Measurements from ENCODE around the gene SPAG4. TPM values are rescaled to one million over a fixed set of nuclear protein-coding genes. Genes with fewer than 3 reads are reported as not detected.

SPAG4 gene
- total RNA-seq, 4 donors from 2014 or later: 2.3 to 6.6 (median 5.5) TPM

DNA sequence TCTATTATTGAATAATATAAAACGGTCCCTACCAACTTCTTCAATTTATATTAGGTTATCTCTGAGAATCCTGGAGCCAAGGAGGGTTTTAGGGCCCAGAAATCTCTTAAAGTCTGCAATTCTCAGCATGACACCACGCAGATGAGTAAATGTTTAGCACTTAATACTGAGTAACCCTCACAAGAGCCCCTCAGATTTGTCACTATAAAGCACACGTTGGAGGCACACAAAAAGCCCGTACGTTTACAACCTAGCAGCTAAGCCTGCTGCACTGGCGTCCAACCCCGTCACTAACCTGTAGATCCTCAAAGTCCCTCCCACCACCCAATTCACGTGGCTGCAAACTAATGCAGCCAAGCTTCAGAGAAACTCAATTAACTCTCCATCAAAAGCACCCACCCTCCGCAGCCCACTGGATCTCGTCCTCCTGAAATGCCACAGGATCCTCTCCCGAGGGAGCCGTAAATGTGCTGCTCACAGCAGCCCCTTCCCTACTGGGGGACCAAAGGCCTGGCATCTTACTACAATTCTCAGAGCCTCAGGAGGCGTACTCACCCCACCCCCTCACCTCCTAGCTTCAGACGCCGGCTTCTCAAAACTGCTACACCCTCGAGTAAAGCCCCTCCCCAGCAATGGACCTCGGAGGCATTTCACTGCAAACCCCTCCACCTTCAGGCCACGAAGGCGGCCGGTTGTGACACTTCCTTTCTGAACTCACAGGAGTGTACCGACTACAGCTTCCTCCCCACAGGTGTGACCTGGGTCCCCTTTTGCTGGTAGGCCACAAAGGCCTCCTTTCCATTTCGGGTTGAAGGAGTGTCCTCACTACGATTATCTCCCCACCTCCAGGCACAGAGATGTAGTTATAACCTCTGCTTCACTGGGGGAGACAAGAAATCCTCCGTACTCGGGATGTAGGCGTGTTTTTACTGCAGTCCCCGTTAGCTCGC, 48.2 kb downstream of the SPAG4 start:
- WGBS, 2 donors: 0 to 1% methylated on average over 19 to 28 of the region's 28 CpGs
- peak; percentile 45 to 51 for DNase-seq
- Histone ChIP-seq H3K36me3 (no peaks in the 10 kb centered on the region), H3K4me3 (replicated peaks in 1 of 3) (peak overlapping the region; percentile 25 to 86 (median 77)), H3K9me3 (no peaks in the 10 kb centered on the region), H3K27ac (peak overlapping the region; percentile 97 to 100 (median 98)), H3K27me3 (no peaks in the 10 kb centered on the region), H3K4me1 (peaks cover 33 to 34% of the 10 kb centered on the region in 2 donors)
- TF ChIP-seq POLR2A (IDR thresholded peaks at IDR 0.05): no peak
- TF ChIP-seq, protein P1, sequence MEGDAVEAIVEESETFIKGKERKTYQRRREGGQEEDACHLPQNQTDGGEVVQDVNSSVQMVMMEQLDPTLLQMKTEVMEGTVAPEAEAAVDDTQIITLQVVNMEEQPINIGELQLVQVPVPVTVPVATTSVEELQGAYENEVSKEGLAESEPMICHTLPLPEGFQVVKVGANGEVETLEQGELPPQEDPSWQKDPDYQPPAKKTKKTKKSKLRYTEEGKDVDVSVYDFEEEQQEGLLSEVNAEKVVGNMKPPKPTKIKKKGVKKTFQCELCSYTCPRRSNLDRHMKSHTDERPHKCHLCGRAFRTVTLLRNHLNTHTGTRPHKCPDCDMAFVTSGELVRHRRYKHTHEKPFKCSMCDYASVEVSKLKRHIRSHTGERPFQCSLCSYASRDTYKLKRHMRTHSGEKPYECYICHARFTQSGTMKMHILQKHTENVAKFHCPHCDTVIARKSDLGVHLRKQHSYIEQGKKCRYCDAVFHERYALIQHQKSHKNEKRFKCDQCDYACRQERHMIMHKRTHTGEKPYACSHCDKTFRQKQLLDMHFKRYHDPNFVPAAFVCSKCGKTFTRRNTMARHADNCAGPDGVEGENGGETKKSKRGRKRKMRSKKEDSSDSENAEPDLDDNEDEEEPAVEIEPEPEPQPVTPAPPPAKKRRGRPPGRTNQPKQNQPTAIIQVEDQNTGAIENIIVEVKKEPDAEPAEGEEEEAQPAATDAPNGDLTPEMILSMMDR (IDR thresholded peaks at IDR 0.05): no peak
- intact Hi-C loops (cut with DNase I): loop anchor here (2.0 kb wide), 1 partner anchor 47 kb away; no protein-coding TSS in a partner anchor

DNA sequence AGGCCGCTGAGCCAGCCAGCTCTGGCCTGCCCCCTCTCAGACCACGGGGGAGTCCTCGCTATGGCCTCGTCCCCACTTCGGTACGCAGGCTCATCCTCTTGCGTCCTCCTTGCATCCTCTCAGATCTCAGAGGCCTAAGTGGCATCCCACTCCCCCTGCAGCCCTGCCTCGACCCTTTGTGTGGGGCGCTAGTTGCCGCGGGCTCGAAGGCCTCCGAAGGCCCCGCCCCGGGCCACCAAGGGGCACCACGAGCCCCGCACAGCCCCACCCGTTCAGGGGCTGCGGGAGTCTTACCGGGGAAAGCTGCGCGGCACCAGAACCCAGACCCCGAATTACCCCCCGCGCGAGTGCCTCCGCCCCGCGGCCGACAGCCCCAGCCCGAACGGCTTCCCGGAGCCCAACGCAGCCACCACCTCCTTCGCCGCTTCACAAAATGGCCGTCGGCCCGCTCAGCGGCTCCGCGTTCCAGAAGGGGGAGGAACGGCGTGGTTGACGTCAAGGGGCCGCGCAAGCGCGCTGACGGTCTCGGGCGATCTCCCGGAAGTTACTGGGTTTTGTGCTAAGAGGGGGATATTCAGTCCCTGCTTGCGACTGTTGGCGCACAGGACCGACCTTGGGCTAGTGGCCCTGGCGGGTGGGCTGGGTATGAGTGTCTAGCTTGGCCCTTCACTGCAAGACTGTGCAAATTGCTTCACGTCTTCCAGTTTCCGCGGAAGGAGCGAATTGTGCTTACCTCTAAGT, 49.0 kb downstream of the SPAG4 start, which contains the start of the genes CPNE1 and RBM12:
TSS of gene CPNE1 (minus strand) at position 435 of the 741 bp plus-strand sequence. CDS start 31,977 bp downstream, outside the sequence.
TSS of gene RBM12 (minus strand) at position 435 of the 741 bp plus-strand sequence. CDS start 9,578 bp downstream, outside the sequence.
- WGBS, 2 donors: 0 to 1% methylated on average over 4 to 33 of the region's 61 CpGs
- TF ChIP-seq, protein P1 (IDR thresholded peaks at IDR 0.05): no peak
- peak; percentile 7 to 96 for TF ChIP-seq POLR2A (IDR thresholded peaks at IDR 0.05)
- DNase-seq: peak; percentile 88 to 94
- peaks cover 32 to 33% of the 10 kb centered on the region in 2 donors for H3K4me1 ChIP-seq
- H3K36me3 ChIP-seq: peaks cover 6 to 8% of the 10 kb centered on the region in 2 donors
- H3K27me3 ChIP-seq: no peaks in the 10 kb centered on the region
- H3K4me3 ChIP-seq (replicated peaks in 1 of 3): peak within 1 kb of the TSS; percentile 25 to 86 (median 77)
- intact Hi-C loops (cut with DNase I): loop anchor here (2.0 kb wide), 1 partner anchor 48 kb away; no protein-coding TSS in a partner anchor
- H3K9me3 ChIP-seq: no peaks in the 10 kb centered on the region
- H3K27ac ChIP-seq: peak within 1 kb of the TSS; percentile 97 to 100 (median 98)

DNA sequence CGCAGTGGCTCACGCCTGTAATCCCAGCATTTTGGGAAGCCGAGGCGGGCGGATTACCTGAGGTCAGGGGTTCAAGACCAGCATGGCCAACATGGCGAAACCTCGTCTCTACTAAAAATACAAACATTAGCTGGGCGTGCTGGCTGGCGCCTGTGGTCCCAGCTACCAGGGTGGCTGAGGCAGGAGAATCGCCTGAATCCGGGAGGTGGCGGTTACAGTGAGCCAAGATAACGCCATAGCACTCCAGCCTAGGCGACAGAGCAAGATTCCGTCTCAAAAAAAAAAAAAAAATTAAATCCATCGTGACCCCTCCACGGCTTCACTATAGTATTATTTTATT, 50.3 kb downstream of the SPAG4 start:
- DNase-seq: no peak
- Histone ChIP-seq H3K36me3 (peaks cover 8 to 10% of the 10 kb centered on the region in 2 donors), H3K27me3 (no peaks in the 10 kb centered on the region), H3K9me3 (no peaks in the 10 kb centered on the region), H3K27ac (no peak overlapping the region), H3K4me1 (peaks cover 20 to 25% of the 10 kb centered on the region in 2 donors), H3K4me3 (replicated peaks in 1 of 3) (no peak overlapping the region)
- WGBS, 2 donors: 96 to 97% methylated on average over 17 of the region's 17 CpGs
- intact Hi-C loops (cut with DNase I): loop anchor here (2.0 kb wide), 1 partner anchor 49 kb away; no protein-coding TSS in a partner anchor
- TF ChIP-seq, protein P1 (IDR thresholded peaks at IDR 0.05): no peak
- no peak for TF ChIP-seq POLR2A (IDR thresholded peaks at IDR 0.05)

DNA sequence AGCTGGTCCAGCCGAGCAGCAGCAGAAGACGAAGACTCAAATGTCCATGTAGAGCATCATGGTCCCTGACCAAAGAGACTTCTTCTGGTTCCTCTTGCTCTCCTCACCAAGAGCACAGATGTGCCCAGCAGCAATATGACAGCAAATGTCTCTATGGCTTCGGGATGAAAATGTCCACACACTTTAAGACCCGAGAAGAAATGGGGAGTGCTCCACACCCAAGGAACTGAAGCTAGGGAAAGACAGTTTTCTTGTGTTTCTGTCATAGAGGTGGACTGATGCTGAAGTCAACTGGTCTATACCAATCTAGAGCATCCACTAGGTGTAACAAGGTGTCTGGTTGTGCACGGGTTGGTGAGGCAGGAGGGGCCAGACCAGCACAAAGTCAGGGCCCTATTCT, 53.6 kb downstream of the SPAG4 start:
- WGBS, 2 donors: 93% methylated on average over 5 of the region's 5 CpGs
- Histone ChIP-seq H3K4me3 (replicated peaks in 1 of 3) (no peak overlapping the region), H3K36me3 (peaks cover 25 to 28% of the 10 kb centered on the region in 2 donors), H3K27ac (no peak overlapping the region), H3K9me3 (no peaks in the 10 kb centered on the region), H3K4me1 (no peaks in the 10 kb centered on the region), H3K27me3 (no peaks in the 10 kb centered on the region)
- no peak for DNase-seq
- TF ChIP-seq, protein P1 (IDR thresholded peaks at IDR 0.05): no peak
- TF ChIP-seq POLR2A (IDR thresholded peaks at IDR 0.05): no peak
- intact Hi-C loops (cut with DNase I): no loop called here
